Right atrium auricular region (tissue), 2 donors: ENCODE results near the gene MGMT. TPM values are rescaled to one million over a fixed set of nuclear protein-coding genes. Genes with fewer than 3 reads are reported as not detected.

Source experiments
- DNase-seq: peaks from one replicate; pipeline ENCODE4 v3.0.0-alpha.2; 2019; ENCODE audit warnings: low spot score
- H3K27ac ChIP-seq, 2 donors: fragments of 200-600 bp; sonication (generic); 1 replicate in 1 of 2; 2 replicates in 1 of 2; pipeline ENCODE4 v1.5.1; 2016 to 2019
- H3K27me3 ChIP-seq, 2 donors: fragments of 200-600 bp; sonication (generic); one replicate each; pipeline versions ENCODE4 v1.5.1 to v1.6.0; 2017 to 2019
- H3K36me3 ChIP-seq: fragments of 200-600 bp; sonication (generic); one replicate; pipeline ENCODE4 v1.5.1; 2016
- H3K4me1 ChIP-seq, 2 donors: fragments of 200-600 bp; sonication (generic); one replicate each; pipeline versions ENCODE4 v1.5.1 to v1.6.0; 2017 to 2019
- H3K4me3 ChIP-seq, 2 donors: fragments of 200-600 bp; sonication (generic); 1 replicate in 1 of 2; 2 replicates in 1 of 2; pipeline ENCODE4 v1.5.1; 2017 to 2019; ENCODE audit warnings: mild to moderate bottlenecking in 1 of 2, moderate library complexity in 1 of 2
- H3K9me3 ChIP-seq, 2 donors: fragments of 200-600 bp; sonication (generic); one replicate each; pipeline ENCODE4 v1.5.1; 2019
- CTCF ChIP-seq, 2 donors: fragments of 200-600 bp; sonication (generic); IDR thresholded peaks; one replicate each; pipeline ENCODE4 v1.5.1; 2019; ENCODE audit warnings: antibody characterized with exemption in 2 of 2
- total RNA-seq, 2 donors: library from RNA; depleted of rRNA; stranded (reverse); fragments of >200 nt; gene quantifications; one replicate each; pipeline ENCODE4 v1.1.0, GENCODE V29; 2016

The MGMT gene
- total RNA-seq, result 10 to 100 TPM; 18.2 to 19.2 TPM

DNA sequence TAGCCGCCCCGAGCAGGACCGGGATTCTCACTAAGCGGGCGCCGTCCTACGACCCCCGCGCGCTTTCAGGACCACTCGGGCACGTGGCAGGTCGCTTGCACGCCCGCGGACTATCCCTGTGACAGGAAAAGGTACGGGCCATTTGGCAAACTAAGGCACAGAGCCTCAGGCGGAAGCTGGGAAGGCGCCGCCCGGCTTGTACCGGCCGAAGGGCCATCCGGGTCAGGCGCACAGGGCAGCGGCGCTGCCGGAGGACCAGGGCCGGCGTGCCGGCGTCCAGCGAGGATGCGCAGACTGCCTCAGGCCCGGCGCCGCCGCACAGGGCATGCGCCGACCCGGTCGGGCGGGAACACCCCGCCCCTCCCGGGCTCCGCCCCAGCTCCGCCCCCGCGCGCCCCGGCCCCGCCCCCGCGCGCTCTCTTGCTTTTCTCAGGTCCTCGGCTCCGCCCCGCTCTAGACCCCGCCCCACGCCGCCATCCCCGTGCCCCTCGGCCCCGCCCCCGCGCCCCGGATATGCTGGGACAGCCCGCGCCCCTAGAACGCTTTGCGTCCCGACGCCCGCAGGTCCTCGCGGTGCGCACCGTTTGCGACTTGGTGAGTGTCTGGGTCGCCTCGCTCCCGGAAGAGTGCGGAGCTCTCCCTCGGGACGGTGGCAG, at the start of gene MGMT:
Gene MGMT, plus strand, starts transcription at position 539 of the 656 bp plus-strand sequence.
- H3K27ac ChIP-seq, result peak within 1 kb of the TSS; percentile 84
- peak within 1 kb of the TSS; percentile 62 to 84 for H3K4me3 ChIP-seq
- DNase-seq, result peak; percentile 89
- TF ChIP-seq CTCF (IDR thresholded peaks at IDR 0.05), result no peak
- H3K9me3 ChIP-seq, result no peaks in the 10 kb centered on the region
- H3K27me3 ChIP-seq, result no peaks in the 10 kb centered on the region
- no peaks in the 10 kb centered on the region for H3K36me3 ChIP-seq
- peaks cover 0 to 17% of the 10 kb centered on the region in 2 donors for H3K4me1 ChIP-seq

DNA sequence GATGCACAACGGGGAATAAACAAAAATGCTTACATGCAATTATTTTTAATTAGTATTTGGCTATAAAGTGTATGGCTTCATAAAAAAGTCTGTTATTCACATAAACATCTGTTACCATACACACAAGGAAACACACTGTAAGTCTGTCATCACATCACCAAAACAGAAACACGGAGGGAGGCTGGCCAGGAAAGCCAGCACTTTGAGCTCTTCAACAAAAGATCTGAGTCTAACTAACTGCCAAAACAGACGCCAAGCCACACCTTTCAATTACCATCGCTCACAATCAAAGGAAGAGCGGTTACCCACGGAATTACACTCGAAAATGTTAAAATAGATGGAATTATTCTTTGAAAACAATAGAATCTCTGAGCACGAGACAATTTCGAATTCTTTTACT, 49.2 kb upstream of the MGMT start:
- Histone ChIP-seq H3K27ac (no peak overlapping the region), H3K9me3 (no peaks in the 10 kb centered on the region), H3K27me3 (no peaks in the 10 kb centered on the region), H3K4me1 (no peaks in the 10 kb centered on the region), H3K36me3 (no peaks in the 10 kb centered on the region), H3K4me3 (no peak overlapping the region)
- peak; percentile 42 for DNase-seq
- TF ChIP-seq CTCF (IDR thresholded peaks at IDR 0.05), result no peak

DNA sequence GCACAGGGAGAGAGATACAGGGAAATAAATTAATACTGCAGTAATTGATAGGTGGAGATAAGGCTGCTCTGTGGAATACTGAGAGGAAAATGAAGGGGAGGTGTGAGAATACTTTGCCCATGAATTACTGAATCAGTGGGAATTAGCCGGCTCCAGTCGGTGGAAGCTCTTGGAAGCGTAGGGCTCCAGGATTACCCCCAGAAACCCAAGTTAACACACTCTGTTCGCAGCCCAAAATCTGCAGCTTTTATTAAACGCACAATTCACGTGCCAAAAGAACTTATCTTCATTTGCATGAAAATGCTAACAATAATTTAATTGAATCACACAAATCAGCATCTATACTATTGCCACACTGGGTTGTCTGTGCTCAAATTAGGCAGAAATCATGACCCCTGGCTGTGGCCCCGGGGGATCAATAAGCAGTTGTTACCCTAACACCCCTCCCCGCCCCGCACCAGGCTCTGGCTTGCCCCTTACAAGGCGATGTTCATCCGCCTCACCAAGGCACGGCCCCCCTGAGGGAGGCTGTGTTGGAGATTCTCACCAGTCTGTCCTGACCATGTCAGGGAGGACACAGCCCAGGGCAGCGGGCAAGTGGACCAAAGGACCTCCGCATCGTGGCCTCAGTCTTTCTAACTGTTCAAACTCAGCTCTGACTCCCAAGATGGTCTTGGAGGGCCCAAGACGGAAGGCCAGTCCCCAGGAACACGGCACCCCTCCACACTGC, 48.4 kb upstream of the MGMT start:
- H3K36me3 ChIP-seq, result no peaks in the 10 kb centered on the region
- no peaks in the 10 kb centered on the region for H3K27me3 ChIP-seq
- H3K4me3 ChIP-seq, result no peak overlapping the region
- no peaks in the 10 kb centered on the region for H3K9me3 ChIP-seq
- H3K4me1 ChIP-seq, result no peaks in the 10 kb centered on the region
- DNase-seq, result peak; percentile 49
- H3K27ac ChIP-seq, result no peak overlapping the region
- TF ChIP-seq CTCF (IDR thresholded peaks at IDR 0.05), result no peak

DNA sequence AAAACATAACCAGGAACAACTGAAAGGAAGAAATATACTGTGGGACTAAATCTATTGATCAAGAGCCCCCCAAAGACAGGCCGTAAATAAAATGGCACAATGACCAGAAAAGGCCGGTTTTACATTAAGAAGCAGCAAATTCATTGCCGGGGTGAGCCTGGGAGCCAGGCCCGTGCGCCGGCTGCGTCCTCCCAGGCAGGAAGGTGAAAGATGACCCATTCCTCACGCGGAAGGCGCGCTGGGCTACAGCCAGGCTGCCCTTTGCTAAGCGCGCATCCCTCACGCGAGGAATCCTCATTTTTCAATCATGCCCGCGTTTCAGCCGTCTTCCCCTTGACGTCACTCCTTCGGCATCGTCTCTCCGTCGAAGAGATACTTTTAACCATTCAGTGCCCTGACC, 47.6 kb upstream of the MGMT start:
- TF ChIP-seq CTCF (IDR thresholded peaks at IDR 0.05), result no peak
- Histone ChIP-seq H3K27ac (no peak overlapping the region), H3K4me3 (no peak overlapping the region), H3K9me3 (no peaks in the 10 kb centered on the region), H3K36me3 (no peaks in the 10 kb centered on the region), H3K4me1 (no peaks in the 10 kb centered on the region), H3K27me3 (no peaks in the 10 kb centered on the region)
- DNase-seq, result peak; percentile 47

DNA sequence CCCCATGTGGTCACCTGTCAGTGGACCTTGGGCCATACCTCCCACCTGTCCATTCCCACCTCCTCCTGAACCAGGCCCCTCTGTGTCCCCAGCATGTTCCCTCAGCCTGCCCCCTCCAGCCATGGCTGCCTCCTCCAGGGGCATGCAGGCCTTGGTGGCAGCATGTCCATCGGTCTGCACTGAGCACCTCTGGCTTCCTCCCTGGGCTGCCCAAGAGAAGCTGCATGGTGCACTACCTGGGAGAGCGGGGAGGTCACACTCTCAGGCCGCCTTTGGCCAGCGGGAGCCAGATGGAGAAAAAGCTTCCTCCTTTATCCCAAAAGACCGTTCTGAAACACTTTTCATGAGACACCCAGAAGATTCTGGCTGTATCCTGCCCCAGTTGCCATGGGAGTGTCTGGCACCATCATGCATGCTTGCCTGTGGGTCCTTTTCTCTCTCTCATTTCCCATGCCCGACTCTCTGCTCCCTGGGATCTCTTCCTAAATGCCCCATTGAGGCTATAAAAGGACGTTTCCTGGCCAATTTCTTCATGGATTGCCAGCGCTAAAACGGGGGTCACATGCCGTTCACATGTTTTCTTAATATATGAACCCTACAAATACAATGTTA, 45.5 kb upstream of the MGMT start:
- H3K27me3 ChIP-seq, result no peaks in the 10 kb centered on the region
- H3K27ac ChIP-seq, result no peak overlapping the region
- no peak for TF ChIP-seq CTCF (IDR thresholded peaks at IDR 0.05)
- peak; percentile 11 for DNase-seq
- H3K9me3 ChIP-seq, result no peaks in the 10 kb centered on the region
- H3K4me3 ChIP-seq, result no peak overlapping the region
- H3K4me1 ChIP-seq, result no peaks in the 10 kb centered on the region
- H3K36me3 ChIP-seq, result no peaks in the 10 kb centered on the region
